ENCODE measurements around the gene BPIFA2.

- TF ChIP-seq RFX5 (IDR thresholded peaks at IDR 0.05; ENCODE audit: low read depth, low read length) (no peak), ESRRA (IDR thresholded peaks at IDR 0.05; ENCODE audit: low read length) (no peak), SIN3A (IDR thresholded peaks at IDR 0.05; ENCODE audit: low read depth, low read length) (no peak), CBX5 (IDR thresholded peaks at IDR 0.05; ENCODE audit: low read depth) (no peak)
Measured at GRCh38 chr20:33165416-33166055, 2.4 kb upstream of the BPIFA2 start.
